ENCODE results near the gene HS3ST4.

DNA sequence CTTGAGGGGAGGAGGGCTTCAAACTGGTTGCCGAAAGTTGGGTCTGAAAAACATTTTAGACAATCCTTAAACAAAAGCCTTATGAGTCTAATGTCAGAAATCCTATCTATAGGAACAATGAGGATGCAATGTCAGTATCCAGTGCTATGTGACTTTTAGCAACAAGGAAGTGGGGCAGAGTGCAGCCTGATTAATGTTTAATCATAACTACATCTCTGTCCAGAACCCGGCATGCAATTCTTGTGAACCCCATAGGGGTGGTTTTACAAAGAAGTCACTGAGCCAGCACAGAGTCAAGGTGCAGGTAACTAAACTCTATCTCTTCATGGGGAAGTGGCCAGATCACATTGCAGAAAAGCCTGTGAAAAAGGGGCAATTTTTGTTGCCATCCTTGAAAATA is 267.5 kb downstream of the HS3ST4 start:
- TF ChIP-seq CTCF (IDR thresholded peaks at IDR 0.05), result no peak
- TF ChIP-seq, protein P1, sequence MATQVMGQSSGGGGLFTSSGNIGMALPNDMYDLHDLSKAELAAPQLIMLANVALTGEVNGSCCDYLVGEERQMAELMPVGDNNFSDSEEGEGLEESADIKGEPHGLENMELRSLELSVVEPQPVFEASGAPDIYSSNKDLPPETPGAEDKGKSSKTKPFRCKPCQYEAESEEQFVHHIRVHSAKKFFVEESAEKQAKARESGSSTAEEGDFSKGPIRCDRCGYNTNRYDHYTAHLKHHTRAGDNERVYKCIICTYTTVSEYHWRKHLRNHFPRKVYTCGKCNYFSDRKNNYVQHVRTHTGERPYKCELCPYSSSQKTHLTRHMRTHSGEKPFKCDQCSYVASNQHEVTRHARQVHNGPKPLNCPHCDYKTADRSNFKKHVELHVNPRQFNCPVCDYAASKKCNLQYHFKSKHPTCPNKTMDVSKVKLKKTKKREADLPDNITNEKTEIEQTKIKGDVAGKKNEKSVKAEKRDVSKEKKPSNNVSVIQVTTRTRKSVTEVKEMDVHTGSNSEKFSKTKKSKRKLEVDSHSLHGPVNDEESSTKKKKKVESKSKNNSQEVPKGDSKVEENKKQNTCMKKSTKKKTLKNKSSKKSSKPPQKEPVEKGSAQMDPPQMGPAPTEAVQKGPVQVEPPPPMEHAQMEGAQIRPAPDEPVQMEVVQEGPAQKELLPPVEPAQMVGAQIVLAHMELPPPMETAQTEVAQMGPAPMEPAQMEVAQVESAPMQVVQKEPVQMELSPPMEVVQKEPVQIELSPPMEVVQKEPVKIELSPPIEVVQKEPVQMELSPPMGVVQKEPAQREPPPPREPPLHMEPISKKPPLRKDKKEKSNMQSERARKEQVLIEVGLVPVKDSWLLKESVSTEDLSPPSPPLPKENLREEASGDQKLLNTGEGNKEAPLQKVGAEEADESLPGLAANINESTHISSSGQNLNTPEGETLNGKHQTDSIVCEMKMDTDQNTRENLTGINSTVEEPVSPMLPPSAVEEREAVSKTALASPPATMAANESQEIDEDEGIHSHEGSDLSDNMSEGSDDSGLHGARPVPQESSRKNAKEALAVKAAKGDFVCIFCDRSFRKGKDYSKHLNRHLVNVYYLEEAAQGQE (IDR thresholded peaks at IDR 0.05; ENCODE audit: insufficient read depth in 1 of 2, low read depth in 2 of 2, low read length in 1 of 2), result no peak
- TF ChIP-seq SIN3A (IDR thresholded peaks at IDR 0.05; ENCODE audit: borderline replicate concordance, insufficient read depth, low read depth, low read length), result no peak
- no peak for TF ChIP-seq POLR2AphosphoS5 (IDR thresholded peaks at IDR 0.05; ENCODE audit: low read depth, low read length)

Measured in Panc1 (cell line).